PFSK-1 (cell line): ENCODE data around the gene NOLC1.

ENCODE experiments used
- FOXP2 ChIP-seq: optimal IDR thresholded peaks from 2 replicates; pipeline ENCODE3; 2011; ENCODE audit warnings: borderline replicate concordance, control low read depth, inconsistent platforms; ENCODE audit not compliant: insufficient read depth; ENCODE audit errors: extremely low read length, extremely low read depth
- POLR2AphosphoS5 ChIP-seq: IDR thresholded peaks from 2 replicates; pipeline ENCODE4 v1.6.1; 2012; ENCODE audit warnings: low read depth, mild to moderate bottlenecking, control low read depth, low read length, moderate library complexity
- TAF1 ChIP-seq: IDR thresholded peaks from 2 replicates; pipeline ENCODE4 v1.6.1; 2012; ENCODE audit warnings: low read length, control low read depth, borderline replicate concordance; ENCODE audit not compliant: insufficient read depth
- TF ChIP-seq, protein P1 (sequence below), 2 experiments: IDR thresholded peaks; 2 replicates each; pipeline versions ENCODE4 v1.6.1 to v1.8.0; 2011 to 2012; ENCODE audit warnings: low read depth in 2 of 2, low read length in 2 of 2, control low read depth in 1 of 2, inconsistent platforms in 1 of 2, mild to moderate bottlenecking in 1 of 2, moderate library complexity in 1 of 2; ENCODE audit not compliant: insufficient read depth in 1 of 2

- no peak for TF ChIP-seq POLR2AphosphoS5
- TF ChIP-seq, protein P1, sequence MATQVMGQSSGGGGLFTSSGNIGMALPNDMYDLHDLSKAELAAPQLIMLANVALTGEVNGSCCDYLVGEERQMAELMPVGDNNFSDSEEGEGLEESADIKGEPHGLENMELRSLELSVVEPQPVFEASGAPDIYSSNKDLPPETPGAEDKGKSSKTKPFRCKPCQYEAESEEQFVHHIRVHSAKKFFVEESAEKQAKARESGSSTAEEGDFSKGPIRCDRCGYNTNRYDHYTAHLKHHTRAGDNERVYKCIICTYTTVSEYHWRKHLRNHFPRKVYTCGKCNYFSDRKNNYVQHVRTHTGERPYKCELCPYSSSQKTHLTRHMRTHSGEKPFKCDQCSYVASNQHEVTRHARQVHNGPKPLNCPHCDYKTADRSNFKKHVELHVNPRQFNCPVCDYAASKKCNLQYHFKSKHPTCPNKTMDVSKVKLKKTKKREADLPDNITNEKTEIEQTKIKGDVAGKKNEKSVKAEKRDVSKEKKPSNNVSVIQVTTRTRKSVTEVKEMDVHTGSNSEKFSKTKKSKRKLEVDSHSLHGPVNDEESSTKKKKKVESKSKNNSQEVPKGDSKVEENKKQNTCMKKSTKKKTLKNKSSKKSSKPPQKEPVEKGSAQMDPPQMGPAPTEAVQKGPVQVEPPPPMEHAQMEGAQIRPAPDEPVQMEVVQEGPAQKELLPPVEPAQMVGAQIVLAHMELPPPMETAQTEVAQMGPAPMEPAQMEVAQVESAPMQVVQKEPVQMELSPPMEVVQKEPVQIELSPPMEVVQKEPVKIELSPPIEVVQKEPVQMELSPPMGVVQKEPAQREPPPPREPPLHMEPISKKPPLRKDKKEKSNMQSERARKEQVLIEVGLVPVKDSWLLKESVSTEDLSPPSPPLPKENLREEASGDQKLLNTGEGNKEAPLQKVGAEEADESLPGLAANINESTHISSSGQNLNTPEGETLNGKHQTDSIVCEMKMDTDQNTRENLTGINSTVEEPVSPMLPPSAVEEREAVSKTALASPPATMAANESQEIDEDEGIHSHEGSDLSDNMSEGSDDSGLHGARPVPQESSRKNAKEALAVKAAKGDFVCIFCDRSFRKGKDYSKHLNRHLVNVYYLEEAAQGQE (IDR thresholded peaks at IDR 0.05; ENCODE audit: insufficient read depth in 1 of 2, low read depth in 2 of 2, low read length in 2 of 2): no peak
- no peak for TF ChIP-seq TAF1
- no peak for TF ChIP-seq FOXP2
Measured at GRCh38 chr10:102139281-102140110, 12.7 kb upstream of the NOLC1 start.
